Erythroblast (primary cell): ENCODE measurements around the gene AKAP6.

Source experiments
- DNase-seq, 2 experiments: peaks; one replicate each; lab custom pipeline; 2025; lab: John Stamatoyannopoulos, UW
- GATA1 ChIP-seq: IDR thresholded peaks from 2 replicates; pipeline ENCODE4 v1.6.1; 2011; ENCODE audit warnings: low read depth, mild to moderate bottlenecking, control low read depth, low read length, moderate library complexity
- POLR2A ChIP-seq: IDR thresholded peaks from 2 replicates; pipeline ENCODE4 v1.6.1; 2011; ENCODE audit warnings: mild to moderate bottlenecking, low read length

AKAP6 gene

DNA sequence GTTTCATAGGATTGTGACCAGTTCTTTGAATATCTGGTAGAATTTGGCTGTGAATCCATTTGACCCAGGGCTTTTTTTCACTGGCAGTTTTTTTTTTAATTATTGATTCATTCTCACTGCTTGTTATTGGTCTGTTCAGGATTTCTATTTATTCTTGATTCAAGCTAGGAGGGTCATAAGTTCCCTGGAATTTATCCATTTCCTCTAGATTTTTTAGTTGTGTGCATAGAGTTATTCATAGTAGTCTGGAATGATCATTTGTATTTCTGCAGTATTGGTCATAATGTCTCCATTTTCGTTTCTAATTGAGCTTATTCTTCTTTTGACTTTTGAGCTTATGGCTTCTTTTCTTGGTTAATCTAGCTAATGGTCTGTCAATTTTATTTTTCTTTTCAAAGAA lies 291.6 kb downstream of the AKAP6 start:
- TF ChIP-seq GATA1 (no peak), POLR2A (no peak)
- no peak for DNase-seq

DNA sequence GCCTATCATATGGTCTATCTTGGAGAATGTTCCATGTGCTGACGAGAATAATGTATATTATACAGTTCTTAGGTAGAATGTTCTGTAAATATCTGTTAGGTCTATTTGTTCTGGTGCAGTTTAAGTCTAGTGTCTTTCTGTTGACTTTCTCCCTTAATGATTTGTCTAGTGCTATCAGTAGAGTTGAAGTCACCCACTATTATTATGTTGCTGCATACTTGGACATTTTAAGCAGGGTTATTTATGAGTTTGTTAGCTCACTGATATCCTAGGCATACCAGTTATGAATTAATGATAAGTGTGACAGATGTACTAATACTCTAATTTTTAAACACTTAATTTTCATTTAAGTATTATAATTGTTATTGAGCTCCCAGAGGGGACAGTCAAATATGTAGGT lies 292.5 kb downstream of the AKAP6 start:
- no peak for TF ChIP-seq POLR2A
- TF ChIP-seq GATA1: no peak
- no peak for DNase-seq

DNA sequence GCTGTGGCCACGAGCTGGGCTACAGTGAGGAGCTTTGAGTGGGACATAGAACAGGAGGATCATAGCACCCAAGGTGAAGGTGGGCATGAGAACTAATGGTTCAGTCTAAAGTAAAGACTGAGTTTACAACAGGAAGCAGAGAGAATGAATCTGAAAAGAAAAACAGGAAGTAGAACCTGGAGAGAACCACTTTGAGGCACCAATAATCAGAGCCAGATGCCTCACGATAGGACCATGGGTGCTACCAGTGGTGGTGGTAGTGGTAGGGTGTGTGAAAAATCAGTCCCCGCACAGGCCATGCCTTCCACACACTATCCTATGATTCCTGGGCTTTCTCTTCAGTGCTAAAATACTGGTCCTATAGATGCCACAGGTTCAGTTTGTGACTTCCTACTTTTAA lies 293.6 kb downstream of the AKAP6 start:
- TF ChIP-seq GATA1: no peak
- no peak for TF ChIP-seq POLR2A
- no peak for DNase-seq

DNA sequence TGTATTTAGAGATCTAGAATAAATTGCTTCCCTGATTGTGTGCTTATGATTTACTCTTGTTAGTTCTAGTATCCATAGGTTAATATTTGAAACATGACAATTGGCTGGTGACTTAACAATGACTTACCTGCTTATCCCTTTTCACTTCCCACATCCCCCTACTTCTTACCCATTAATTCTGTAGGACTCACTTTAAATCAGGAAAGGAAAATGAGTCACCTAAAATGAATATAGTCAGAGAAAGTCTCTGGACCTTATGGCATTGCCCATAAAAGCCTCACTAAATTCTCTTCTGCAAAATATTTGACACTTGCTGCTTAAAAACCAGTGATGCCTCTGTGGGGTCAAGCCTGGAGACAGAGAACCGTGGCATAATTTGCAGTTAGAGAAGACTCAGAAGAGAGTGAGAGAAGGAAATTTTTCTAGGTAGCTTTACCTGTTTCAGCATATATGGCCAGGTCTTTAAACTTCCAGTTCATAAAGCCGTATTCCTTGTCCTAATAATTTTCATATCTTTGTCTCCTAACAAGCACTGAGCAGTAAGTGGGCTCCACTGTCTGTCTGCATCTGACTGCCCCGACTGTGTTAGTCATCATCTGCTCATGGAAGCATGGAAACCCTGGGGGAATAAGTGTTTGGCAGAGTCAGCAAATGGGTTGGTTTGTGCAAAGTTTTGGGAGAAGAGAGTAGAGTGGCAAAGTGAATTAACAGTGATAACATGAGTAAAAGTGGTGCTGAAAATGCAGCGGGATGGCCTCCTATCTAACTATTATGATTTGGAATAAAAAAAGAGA lies 294.4 kb downstream of the AKAP6 start:
- no peak for DNase-seq
- TF ChIP-seq POLR2A (no peak), GATA1 (no peak)

DNA sequence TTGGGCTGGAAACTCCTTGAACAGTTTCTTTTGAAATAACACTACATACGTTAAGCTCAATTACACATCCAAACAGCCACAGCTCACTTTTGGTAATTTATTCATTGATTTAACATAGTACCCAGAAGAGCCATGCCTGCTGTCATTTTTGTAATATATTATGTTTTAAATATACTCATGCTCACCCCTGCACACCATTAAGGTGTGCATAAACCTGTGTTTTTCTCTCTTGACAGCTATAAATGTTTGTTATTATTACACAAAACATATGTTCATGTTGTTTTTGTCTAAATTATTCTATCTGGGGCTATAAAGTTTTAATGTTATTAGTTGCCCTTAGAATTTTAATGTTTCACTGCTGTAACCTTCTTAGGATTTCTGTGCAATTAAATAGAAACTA lies 296.1 kb downstream of the AKAP6 start:
- no peak for TF ChIP-seq GATA1
- TF ChIP-seq POLR2A: no peak

DNA sequence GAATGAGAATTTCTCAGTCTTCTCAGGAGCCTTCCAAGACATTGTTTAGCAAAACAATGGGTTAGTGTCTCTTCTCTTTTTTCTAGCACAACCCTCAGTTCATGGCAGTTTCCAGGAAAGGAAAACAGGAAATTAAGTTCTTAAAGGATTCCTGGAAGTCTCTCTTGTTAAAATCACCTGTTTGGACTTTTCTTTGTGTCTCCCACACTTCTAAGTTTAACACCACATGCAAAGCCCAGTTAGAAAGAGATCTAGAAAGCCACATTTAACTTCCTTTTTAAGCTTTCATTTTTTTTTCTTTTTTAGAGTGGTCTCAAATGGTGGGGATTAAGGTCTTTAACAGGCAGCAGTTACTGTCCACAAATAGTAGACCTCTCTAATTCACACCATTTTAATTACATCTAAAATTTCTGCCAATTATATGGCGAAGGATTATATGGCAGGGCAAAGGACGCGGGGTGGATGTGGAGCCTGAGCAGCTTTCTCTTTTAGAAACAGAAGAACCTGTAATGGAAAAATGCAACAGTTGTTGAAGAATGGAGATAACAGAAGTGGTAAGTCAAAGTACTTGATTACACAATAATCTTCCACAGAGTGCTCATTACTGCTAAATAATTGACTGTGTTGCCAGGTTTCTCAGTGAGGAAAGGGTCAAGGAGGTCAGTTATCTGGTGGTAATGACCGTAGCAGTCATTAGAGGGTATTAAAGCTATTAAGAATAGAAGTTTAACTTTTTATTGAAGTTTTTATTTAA lies 298.6 kb downstream of the AKAP6 start:
- no peak for DNase-seq
- TF ChIP-seq GATA1 (no peak), POLR2A (no peak)

More for the DNA sequence above, 296.1 kb downstream of the AKAP6 start:
- no peak for DNase-seq

DNA sequence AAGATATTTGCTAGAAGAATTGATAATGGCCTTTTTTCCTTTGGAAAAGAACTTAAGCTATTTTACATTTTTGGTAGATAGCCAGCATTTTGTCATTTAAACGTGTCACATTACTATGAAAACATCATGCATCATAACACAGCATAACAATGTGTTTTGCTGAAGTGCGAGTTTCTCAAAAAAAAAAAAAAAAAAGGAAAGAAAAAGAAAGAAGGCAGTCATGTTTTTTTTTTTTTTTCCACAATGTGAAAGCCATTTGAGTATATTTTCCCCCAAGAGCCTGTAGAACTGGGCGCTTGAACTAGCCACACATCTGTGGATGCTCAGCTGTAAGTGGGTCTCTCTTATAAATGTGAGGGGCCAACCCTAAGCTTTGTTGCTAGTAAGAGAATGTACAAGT lies 300.1 kb downstream of the AKAP6 start:
- TF ChIP-seq GATA1 (no peak), POLR2A (no peak)
- DNase-seq: no peak

DNA sequence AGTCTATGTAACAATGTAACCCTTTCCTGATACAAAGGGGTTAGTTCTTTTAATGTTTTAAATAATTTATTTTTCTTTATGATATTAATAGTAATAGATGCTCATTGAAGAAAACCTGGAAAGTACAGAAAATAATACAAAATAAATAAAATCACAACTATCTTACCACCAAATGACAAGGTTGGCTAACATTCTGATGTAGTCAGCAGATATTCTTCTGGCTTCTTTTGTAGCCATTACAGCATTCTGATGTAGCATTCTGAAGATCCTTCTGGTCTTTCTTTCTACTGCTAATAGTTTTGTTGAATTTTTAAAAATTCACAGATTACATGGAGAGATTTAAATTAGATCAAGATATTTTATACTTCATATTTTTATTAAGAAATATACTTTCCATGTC lies 301.6 kb downstream of the AKAP6 start:
- TF ChIP-seq POLR2A: no peak
- TF ChIP-seq GATA1: no peak

DNA sequence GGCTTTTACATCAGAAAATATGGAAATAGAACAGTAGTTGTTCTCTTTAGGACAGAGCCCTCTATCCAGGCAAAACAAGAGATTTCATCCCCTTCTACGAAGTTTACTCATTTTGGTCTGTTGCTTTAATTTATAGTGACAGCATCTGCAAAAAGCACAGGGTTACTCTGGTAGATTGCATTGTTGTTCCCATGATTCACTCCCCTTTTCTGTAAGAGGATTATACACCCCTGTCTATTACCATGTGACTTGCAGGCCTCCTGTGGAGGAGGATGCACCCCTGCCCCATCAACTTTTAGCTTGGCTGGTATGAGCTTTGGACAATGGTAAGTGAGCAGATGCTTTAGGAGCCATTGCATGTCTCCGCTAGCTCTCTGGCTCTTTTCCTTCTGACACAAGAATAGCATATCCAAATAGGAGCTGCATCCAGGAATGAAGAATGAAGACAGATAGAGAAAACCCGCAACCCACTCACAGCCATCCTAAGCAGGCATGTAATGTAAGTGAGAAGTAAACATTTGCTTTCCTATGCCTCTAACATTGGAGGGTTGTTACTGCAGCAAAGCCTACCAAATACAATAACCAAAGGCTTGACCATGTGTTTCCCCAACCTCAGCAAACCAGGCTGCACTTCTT lies 304.2 kb downstream of the AKAP6 start:
- no peak for TF ChIP-seq GATA1
- TF ChIP-seq POLR2A: no peak
- DNase-seq: no peak

More for the DNA sequence above, 301.6 kb downstream of the AKAP6 start:
- no peak for DNase-seq

DNA sequence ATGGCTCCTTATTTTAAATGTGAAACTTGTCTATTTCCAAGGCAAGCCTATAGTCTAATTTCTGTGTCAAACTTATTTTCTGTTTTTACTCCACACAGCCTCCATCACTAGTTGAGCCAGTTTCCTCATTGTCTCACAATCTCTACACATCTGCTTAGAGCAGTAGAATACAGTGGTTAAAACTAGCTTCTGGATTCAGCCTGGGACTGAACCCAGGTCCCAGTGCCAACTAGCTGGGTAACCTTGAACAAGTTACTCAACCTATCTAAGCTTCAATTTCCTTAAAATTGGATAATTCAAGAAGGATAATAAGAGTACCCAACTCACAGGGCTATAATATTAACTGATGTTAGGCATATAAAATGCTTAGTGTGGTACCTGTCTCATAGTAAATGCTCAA lies 304.8 kb downstream of the AKAP6 start:
- DNase-seq: no peak
- TF ChIP-seq GATA1: no peak
- no peak for TF ChIP-seq POLR2A

DNA sequence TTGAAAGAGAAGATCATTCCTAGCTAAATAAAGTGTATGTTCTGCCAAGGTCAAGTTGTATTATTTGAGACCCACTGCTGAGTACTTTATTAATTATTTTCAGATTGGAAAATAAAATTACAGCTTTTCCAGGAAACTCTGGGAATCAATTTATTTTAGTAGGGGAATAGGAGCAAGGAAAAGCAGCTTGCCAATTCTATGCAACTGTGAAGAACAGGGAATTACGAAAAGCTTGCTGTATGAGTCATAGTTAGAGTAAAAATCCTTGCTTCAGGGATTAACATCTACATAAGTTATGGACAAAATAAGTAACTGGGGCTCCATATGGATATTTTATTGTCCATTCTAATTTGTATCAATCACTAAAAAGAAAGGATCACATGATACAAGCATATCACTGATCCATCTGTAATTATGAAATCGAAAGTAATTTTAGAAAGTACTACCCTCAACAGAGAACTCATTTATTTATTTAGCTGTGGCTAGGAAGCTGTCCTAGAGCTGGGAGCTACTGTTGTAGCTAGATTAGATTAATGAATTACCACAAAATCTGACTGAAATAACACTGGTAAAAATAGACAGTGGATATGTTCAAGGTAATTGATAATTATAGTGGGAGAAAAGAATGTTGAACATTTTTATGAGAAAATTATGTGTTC lies 306.1 kb downstream of the AKAP6 start:
- DNase-seq: no peak
- TF ChIP-seq POLR2A (no peak), GATA1 (no peak)

DNA sequence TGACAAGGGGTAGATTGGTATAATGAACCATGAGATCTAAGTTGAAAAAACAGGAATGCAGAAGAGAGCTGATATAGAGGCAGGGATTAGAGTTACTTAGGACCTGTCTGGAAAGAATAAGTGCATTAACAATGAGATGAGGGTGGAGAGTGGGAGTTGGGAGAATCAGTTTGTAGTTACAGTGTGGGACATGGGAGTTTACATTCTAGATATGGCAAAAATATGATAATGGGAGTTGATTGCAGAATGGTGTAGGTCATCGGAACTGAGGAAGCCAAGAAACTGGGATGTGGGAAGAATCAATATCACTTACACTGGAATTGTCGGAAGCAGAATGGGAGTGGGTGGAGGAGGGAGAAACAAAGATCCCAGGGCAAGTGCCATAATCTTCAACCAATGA lies 308.5 kb downstream of the AKAP6 start:
- DNase-seq: no peak
- TF ChIP-seq POLR2A: no peak

DNA sequence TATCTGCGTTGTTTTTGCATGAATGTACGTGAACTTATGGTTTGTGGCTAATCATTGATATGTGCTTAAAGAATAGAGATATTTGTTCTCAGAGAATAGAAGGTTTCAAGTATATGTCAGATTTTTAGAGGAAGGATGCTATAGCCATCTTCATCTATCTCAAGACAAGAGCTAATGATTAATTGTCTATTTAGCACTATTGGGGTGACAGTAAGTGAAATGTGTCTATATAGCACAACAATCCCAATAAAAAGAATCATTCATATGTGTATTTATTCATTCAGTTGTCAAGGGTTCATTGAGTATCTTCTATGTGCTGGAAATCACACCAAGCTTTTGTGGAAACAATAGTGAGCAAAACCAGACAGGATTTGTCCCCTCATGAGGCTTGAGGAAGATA lies 310.1 kb downstream of the AKAP6 start:
- no peak for DNase-seq
- TF ChIP-seq GATA1 (no peak), POLR2A (no peak)
